ENCODE data around the gene NATD1. TPM values are rescaled to one million over a fixed set of nuclear protein-coding genes. Genes with fewer than 3 reads are reported as not detected.

Gene NATD1
- total RNA-seq, 1 experiment from 2014 or later, result 0.75 TPM

GRCh38 chr17:21272250-21272649 lies 19.0 kb upstream of the NATD1 start:
- TF ChIP-seq EZH2 (IDR thresholded peaks at IDR 0.05; ENCODE audit: borderline replicate concordance, low read depth, low read length, poor library complexity, severe bottlenecking), result no peak
- no peak for TF ChIP-seq CTCF (conservative IDR thresholded peaks at IDR 0.05; ENCODE audit: low read depth, low read length)
- Histone ChIP-seq H3K36me3 (ENCODE audit: insufficient read depth, low read length, poor library complexity, severe bottlenecking) (no peaks in the 10 kb centered on the region), H3K4me1 (ENCODE audit: insufficient read depth, low read length, poor library complexity, severe bottlenecking) (peaks cover 11% of the 10 kb centered on the region), H3K4me3 (ENCODE audit: low read depth, low read length, poor library complexity, severe bottlenecking) (no peak overlapping the region), H3K9me3 (ENCODE audit: low read depth, low read length, poor library complexity, severe bottlenecking) (no peaks in the 10 kb centered on the region), H3K27ac (ENCODE audit: low read depth, low read length, poor library complexity, severe bottlenecking) (no peak overlapping the region), H3K27me3 (replicated peaks; ENCODE audit: insufficient read depth, low read depth, low read length, poor library complexity) (no peaks in the 10 kb centered on the region)
- POLR2A ChIA-PET (ENCODE audit: low non-redundant PET), result no interaction called here
- no peak for DNase-seq (ENCODE audit: low spot score)
- no TSS peak for BruUV-seq (replicated peaks)
- intact Hi-C loops (cut with micrococcal nuclease; ENCODE audit: unreplicated experiment), result no loop called here
- CTCF ChIA-PET, result no interaction called here

GRCh38 chr17:21271454-21272183 lies 18.4 kb upstream of the NATD1 start:
- Histone ChIP-seq H3K9me3 (ENCODE audit: low read depth, low read length, poor library complexity, severe bottlenecking) (no peaks in the 10 kb centered on the region), H3K36me3 (ENCODE audit: insufficient read depth, low read length, poor library complexity, severe bottlenecking) (no peaks in the 10 kb centered on the region), H3K27me3 (replicated peaks; ENCODE audit: insufficient read depth, low read depth, low read length, poor library complexity) (no peaks in the 10 kb centered on the region), H3K4me3 (ENCODE audit: low read depth, low read length, poor library complexity, severe bottlenecking) (no peak overlapping the region), H3K4me1 (ENCODE audit: insufficient read depth, low read length, poor library complexity, severe bottlenecking) (peaks cover 11% of the 10 kb centered on the region), H3K27ac (ENCODE audit: low read depth, low read length, poor library complexity, severe bottlenecking) (no peak overlapping the region)
- intact Hi-C loops (cut with micrococcal nuclease; ENCODE audit: unreplicated experiment), result no loop called here
- CTCF ChIA-PET, result no interaction called here
- TF ChIP-seq EZH2 (IDR thresholded peaks at IDR 0.05; ENCODE audit: borderline replicate concordance, low read depth, low read length, poor library complexity, severe bottlenecking) (no peak), CTCF (conservative IDR thresholded peaks at IDR 0.05; ENCODE audit: low read depth, low read length) (no peak)
- DNase-seq (ENCODE audit: low spot score), result no peak
- POLR2A ChIA-PET (ENCODE audit: low non-redundant PET), result no interaction called here
- no TSS peak for BruUV-seq (replicated peaks)

- POLR2A ChIA-PET (ENCODE audit: low non-redundant PET), result no interaction called here
These were observed 16.2 kb upstream of the NATD1 start for GRCh38 chr17:21269394-21269793.

More at GRCh38 chr17:21269394-21269793, 16.2 kb upstream of the NATD1 start:
- Histone ChIP-seq H3K27ac (ENCODE audit: low read depth, low read length, poor library complexity, severe bottlenecking) (no peak overlapping the region), H3K9me3 (ENCODE audit: low read depth, low read length, poor library complexity, severe bottlenecking) (no peaks in the 10 kb centered on the region), H3K4me1 (ENCODE audit: insufficient read depth, low read length, poor library complexity, severe bottlenecking) (no peaks in the 10 kb centered on the region), H3K27me3 (replicated peaks; ENCODE audit: insufficient read depth, low read depth, low read length, poor library complexity) (no peaks in the 10 kb centered on the region), H3K4me3 (ENCODE audit: low read depth, low read length, poor library complexity, severe bottlenecking) (no peak overlapping the region), H3K36me3 (ENCODE audit: insufficient read depth, low read length, poor library complexity, severe bottlenecking) (no peaks in the 10 kb centered on the region)
- TF ChIP-seq EZH2 (IDR thresholded peaks at IDR 0.05; ENCODE audit: borderline replicate concordance, low read depth, low read length, poor library complexity, severe bottlenecking) (no peak), CTCF (conservative IDR thresholded peaks at IDR 0.05; ENCODE audit: low read depth, low read length) (no peak)
- CTCF ChIA-PET, result no interaction called here
- no TSS peak for BruUV-seq (replicated peaks)
- no peak for DNase-seq (ENCODE audit: low spot score)
- intact Hi-C loops (cut with micrococcal nuclease; ENCODE audit: unreplicated experiment), result no loop called here
